Activated T-helper 2 cell treated with anti-CD3 and anti-CD28 coated beads, Interferon-gamma antibody, Interleukin-2, Interleukin-4, amounts not matched to agents 10 μg/mL and 5 μg/mL and 100 μg/mL, durations not matched to agents 14 hours and 24 hours and 36 hours (primary cell): ENCODE measurements around the gene RTN4RL1. TPM values are rescaled to one million over a fixed set of nuclear protein-coding genes. Genes with fewer than 3 reads are reported as not detected.
A peak's percentile ranks its signal among the peaks of the same experiment; 100 is the strongest.

ENCODE experiments used
- DNase-seq: peaks from one replicate; pipeline ENCODE4 v3.0.0; 2021; ENCODE audit warnings: low spot score
- H3K27ac Mint-ChIP-seq: one replicate; pipeline ENCODE4 v1.8.0; 2021; ENCODE audit warnings: mixed read lengths
- H3K27me3 Mint-ChIP-seq: one replicate; pipeline ENCODE4 v1.8.0; 2021; ENCODE audit warnings: low read depth, mixed read lengths
- H3K36me3 Mint-ChIP-seq: one replicate; pipeline ENCODE4 v1.8.0; 2021; ENCODE audit warnings: low read depth, mixed read lengths
- H3K4me1 Mint-ChIP-seq: one replicate; pipeline ENCODE4 v1.8.0; 2021; ENCODE audit warnings: low read depth, mixed read lengths
- H3K4me3 Mint-ChIP-seq: one replicate; pipeline ENCODE4 v1.8.0; 2021; ENCODE audit warnings: low read depth, mild to moderate bottlenecking, moderate library complexity, mixed read lengths
- H3K9me3 Mint-ChIP-seq: one replicate; pipeline ENCODE4 v1.8.0; 2021; ENCODE audit warnings: mixed read lengths
- intact Hi-C: fragments of 100-400 bp; cut with micrococcal nuclease; formaldehyde crosslinking; loops from one replicate; pipeline ENCODE4 v1.15.1; 2023
- total RNA-seq: library from RNA; stranded (reverse); gene quantifications from 2 replicates; pipeline ENCODE4 v1.2.3, GENCODE V29; 2022

RTN4RL1 gene
- total RNA-seq, 1 donor from 2014 or later = 0.25 TPM

DNA sequence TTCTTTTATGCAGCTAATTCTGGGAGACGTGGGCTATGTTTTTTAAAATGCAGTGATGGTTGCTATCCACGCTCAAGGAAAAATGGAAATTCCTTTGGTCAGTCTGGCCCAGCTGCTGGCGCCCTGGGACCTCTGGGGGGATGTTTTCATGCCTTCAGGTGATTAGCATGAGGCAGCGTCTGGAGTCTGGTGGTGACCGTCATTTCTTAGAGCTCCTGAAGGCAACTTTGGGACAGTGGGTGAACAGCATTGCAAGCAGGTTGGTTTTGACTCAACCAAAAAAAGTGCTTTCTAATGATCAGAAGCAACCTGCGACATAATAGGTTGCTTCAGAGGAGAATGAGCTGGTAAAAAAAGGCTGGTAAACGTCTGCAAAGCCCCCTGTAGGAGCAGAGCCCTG, 113.0 kb downstream of the RTN4RL1 start:
- peaks cover 41% of the 10 kb centered on the region for H3K27me3 Mint-ChIP-seq
- no peak for DNase-seq

DNA sequence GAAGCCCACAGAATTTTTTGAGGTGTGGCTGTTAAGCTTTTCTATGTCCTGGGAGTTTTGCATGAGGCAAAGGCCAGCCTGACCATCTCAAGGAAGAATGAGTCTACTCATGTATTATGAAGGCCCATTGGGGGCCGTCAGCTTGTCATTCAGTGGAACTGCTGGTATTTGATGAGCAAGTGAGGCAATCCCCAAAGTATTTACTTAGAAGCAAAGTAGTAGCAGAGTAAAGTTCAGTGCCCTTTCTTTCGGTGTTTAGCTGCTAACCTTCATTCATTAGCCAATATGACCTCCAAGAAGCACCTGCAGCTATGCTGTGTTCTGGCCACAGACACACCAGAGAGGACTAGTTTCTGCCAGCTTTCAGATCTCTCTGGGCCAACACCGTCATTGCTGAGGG, 115.1 kb downstream of the RTN4RL1 start:
- no peaks in the 10 kb centered on the region for H3K9me3 Mint-ChIP-seq
- intact Hi-C loops = loop anchor here (2.0 to 10.0 kb wide), 2 partner anchors 85 to 121 kb away; partner anchors contain the start of gene DPH1
- peaks cover 2% of the 10 kb centered on the region for H3K4me1 Mint-ChIP-seq
- H3K4me3 Mint-ChIP-seq = no peak overlapping the region
- no peak for DNase-seq
- H3K27ac Mint-ChIP-seq = no peak overlapping the region
- no peaks in the 10 kb centered on the region for H3K36me3 Mint-ChIP-seq
- H3K27me3 Mint-ChIP-seq = peaks cover 57% of the 10 kb centered on the region

More for the DNA sequence above, 113.0 kb downstream of the RTN4RL1 start:
- Mint-ChIP-seq H3K27ac (no peak overlapping the region), H3K4me1 (peaks cover 2% of the 10 kb centered on the region), H3K36me3 (no peaks in the 10 kb centered on the region), H3K9me3 (no peaks in the 10 kb centered on the region), H3K4me3 (no peak overlapping the region)
- intact Hi-C loops = no loop called here

GRCh38 chr17:1908699-1909309, 116.3 kb downstream of the RTN4RL1 start:
- intact Hi-C loops = loop anchor here (2.0 to 10.0 kb wide), 2 partner anchors 86 to 122 kb away; partner anchors contain the start of gene DPH1
- Mint-ChIP-seq H3K4me1 (peaks cover 2% of the 10 kb centered on the region), H3K9me3 (no peaks in the 10 kb centered on the region), H3K27ac (no peak overlapping the region), H3K36me3 (no peaks in the 10 kb centered on the region), H3K27me3 (peaks cover 58% of the 10 kb centered on the region), H3K4me3 (no peak overlapping the region)
- peak; percentile 18 for DNase-seq

DNA sequence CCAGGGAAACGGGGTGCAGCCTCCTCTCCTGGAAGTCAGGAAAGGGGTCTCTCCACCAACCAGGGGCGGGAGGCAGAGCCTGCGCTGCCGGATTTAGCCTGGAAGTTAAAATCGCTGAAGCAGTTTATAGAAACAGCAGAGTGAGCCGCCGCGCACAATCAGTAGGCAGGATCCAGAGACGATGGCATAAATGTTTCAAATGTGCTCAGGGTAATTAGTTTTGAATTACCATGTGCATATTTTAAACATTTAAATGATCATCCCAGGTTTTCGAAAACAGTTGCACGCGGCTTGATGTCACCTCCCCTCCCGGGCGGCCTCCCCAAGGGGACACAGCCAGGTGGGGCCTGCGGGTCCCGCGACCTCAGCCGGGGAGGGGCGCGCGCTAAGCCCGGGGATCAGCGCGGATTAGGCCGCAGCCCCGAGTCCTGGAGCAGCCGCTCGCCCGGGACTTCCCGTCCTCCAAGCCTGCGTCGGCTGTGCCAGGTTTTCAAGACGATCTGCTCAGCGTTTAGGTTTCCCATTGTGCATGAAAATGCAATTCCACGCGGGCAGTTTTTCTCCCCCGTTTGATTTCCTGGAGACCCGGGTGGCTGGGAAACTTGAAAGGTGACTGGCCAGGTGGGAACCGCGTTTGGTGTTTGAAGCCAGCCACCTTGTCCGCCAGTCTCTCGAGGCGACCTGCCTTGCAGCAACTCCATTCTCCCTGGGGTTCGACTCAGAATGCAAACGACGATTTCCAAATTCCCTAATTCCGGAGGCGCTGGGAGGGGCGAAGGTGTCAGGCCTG, 117.0 kb downstream of the RTN4RL1 start:
- no peak overlapping the region for H3K4me3 Mint-ChIP-seq
- H3K27me3 Mint-ChIP-seq = peaks cover 57% of the 10 kb centered on the region
- intact Hi-C loops = loop anchor here (2.0 to 10.0 kb wide), 2 partner anchors 87 to 123 kb away; partner anchors contain the start of gene DPH1
- H3K27ac Mint-ChIP-seq = no peak overlapping the region
- H3K36me3 Mint-ChIP-seq = no peaks in the 10 kb centered on the region
- no peak for DNase-seq
- no peaks in the 10 kb centered on the region for H3K9me3 Mint-ChIP-seq
- peaks cover 2% of the 10 kb centered on the region for H3K4me1 Mint-ChIP-seq

- H3K27ac Mint-ChIP-seq = no peak overlapping the region
- DNase-seq = no peak
- no peaks in the 10 kb centered on the region for H3K36me3 Mint-ChIP-seq
- H3K4me1 Mint-ChIP-seq = peaks cover 2% of the 10 kb centered on the region
- intact Hi-C loops = loop anchor here (10.0 kb wide), 1 partner anchor 88 kb away; no protein-coding TSS in a partner anchor
- H3K27me3 Mint-ChIP-seq = peaks cover 57% of the 10 kb centered on the region
- no peak overlapping the region for H3K4me3 Mint-ChIP-seq
- H3K9me3 Mint-ChIP-seq = no peaks in the 10 kb centered on the region
These were observed 117.9 kb downstream of the RTN4RL1 start for GRCh38 chr17:1907216-1907631.

DNA sequence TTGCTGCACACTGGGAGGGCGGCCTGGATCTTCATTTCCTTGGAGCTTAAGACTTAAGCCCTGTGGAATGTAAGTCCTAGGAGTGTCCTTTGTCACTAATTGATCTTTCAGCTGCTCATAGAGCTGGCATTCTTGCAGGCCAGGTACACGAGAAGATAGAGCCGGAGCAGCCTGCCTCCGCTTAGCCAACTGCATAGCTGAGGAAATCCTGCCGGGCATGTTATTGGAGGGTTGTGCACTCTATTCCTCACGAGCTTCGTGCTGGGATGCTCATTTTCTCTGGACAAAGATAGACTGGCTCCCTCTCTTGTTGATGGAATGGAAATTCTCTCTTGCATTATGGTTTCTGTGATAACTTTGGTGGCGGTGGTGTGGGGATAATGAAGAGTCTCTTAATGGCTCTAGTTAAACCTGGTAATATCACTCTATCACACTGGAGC, 118.5 kb downstream of the RTN4RL1 start:
- H3K9me3 Mint-ChIP-seq = no peaks in the 10 kb centered on the region
- H3K27ac Mint-ChIP-seq = no peak overlapping the region
- H3K4me3 Mint-ChIP-seq = no peak overlapping the region
- DNase-seq = no peak
- intact Hi-C loops = loop anchor here (10.0 kb wide), 1 partner anchor 88 kb away; no protein-coding TSS in a partner anchor
- H3K36me3 Mint-ChIP-seq = no peaks in the 10 kb centered on the region
- peaks cover 52% of the 10 kb centered on the region for H3K27me3 Mint-ChIP-seq
- H3K4me1 Mint-ChIP-seq = peaks cover 2% of the 10 kb centered on the region

- no peaks in the 10 kb centered on the region for H3K36me3 Mint-ChIP-seq
- H3K27me3 Mint-ChIP-seq = peaks cover 48% of the 10 kb centered on the region
- no peak overlapping the region for H3K4me3 Mint-ChIP-seq
- H3K9me3 Mint-ChIP-seq = no peaks in the 10 kb centered on the region
- intact Hi-C loops = loop anchor here (10.0 kb wide), 1 partner anchor 89 kb away; no protein-coding TSS in a partner anchor
- no peak for DNase-seq
- peaks cover 2% of the 10 kb centered on the region for H3K4me1 Mint-ChIP-seq
- no peak overlapping the region for H3K27ac Mint-ChIP-seq
These were observed 119.8 kb downstream of the RTN4RL1 start for GRCh38 chr17:1905190-1905913.

GRCh38 chr17:1904273-1905182, 120.6 kb downstream of the RTN4RL1 start:
- Mint-ChIP-seq H3K36me3 (peaks cover 4% of the 10 kb centered on the region), H3K27me3 (peaks cover 40% of the 10 kb centered on the region), H3K4me1 (peaks cover 2% of the 10 kb centered on the region), H3K4me3 (no peak overlapping the region), H3K27ac (no peak overlapping the region), H3K9me3 (no peaks in the 10 kb centered on the region)
- no peak for DNase-seq
- intact Hi-C loops = loop anchor here (10.0 kb wide), 1 partner anchor 90 kb away; no protein-coding TSS in a partner anchor

- H3K36me3 Mint-ChIP-seq = peaks cover 46% of the 10 kb centered on the region
- no peak overlapping the region for H3K4me3 Mint-ChIP-seq
- H3K9me3 Mint-ChIP-seq = no peaks in the 10 kb centered on the region
- peaks cover 3% of the 10 kb centered on the region for H3K4me1 Mint-ChIP-seq
- H3K27me3 Mint-ChIP-seq = peaks cover 1% of the 10 kb centered on the region
- intact Hi-C loops = no loop called here
- no peak overlapping the region for H3K27ac Mint-ChIP-seq
- no peak for DNase-seq
These were observed 125.6 kb downstream of the RTN4RL1 start for GRCh38 chr17:1899403-1900000.

DNA sequence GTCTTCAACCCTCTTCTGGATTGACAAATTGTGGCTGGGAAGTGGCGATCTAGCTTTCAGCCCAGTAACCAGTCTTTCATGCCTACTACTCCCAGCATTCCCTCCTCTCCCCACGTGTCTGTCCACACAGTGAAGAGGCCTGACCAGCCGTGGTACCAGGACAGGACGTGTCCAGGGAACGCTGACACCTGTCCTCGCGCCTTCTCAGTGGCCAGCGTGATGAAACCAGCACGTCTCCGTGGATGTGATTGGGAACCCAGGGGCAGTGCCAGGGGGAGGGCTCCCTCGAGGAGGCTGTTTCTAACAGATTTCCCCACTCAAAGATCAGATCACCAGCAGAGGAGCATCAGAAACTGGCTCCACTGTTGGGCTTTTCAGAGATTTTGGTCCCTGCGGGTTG, 126.3 kb downstream of the RTN4RL1 start:
- H3K27me3 Mint-ChIP-seq = peaks cover 1% of the 10 kb centered on the region
- H3K36me3 Mint-ChIP-seq = peaks cover 52% of the 10 kb centered on the region
- no peak for DNase-seq
- intact Hi-C loops = no loop called here
- no peaks in the 10 kb centered on the region for H3K9me3 Mint-ChIP-seq
- peaks cover 3% of the 10 kb centered on the region for H3K4me1 Mint-ChIP-seq
- H3K27ac Mint-ChIP-seq = no peak overlapping the region
- H3K4me3 Mint-ChIP-seq = no peak overlapping the region

GRCh38 chr17:1898332-1898731, 126.8 kb downstream of the RTN4RL1 start:
- H3K9me3 Mint-ChIP-seq = no peaks in the 10 kb centered on the region
- H3K27me3 Mint-ChIP-seq = peaks cover under 1% of the 10 kb centered on the region
- intact Hi-C loops = no loop called here
- H3K36me3 Mint-ChIP-seq = peaks cover 56% of the 10 kb centered on the region
- peaks cover 3% of the 10 kb centered on the region for H3K4me1 Mint-ChIP-seq
- DNase-seq = no peak
- no peak overlapping the region for H3K27ac Mint-ChIP-seq
- no peak overlapping the region for H3K4me3 Mint-ChIP-seq
